Fibroblast of the aortic adventitia (primary cell): ENCODE measurements around the gene BICC1. TPM values are rescaled to one million over a fixed set of nuclear protein-coding genes. Genes with fewer than 3 reads are reported as not detected.

ENCODE experiments used
- DNase-seq: peaks from one replicate; pipeline ENCODE4 v3.0.0-alpha.2; 2010; ENCODE audit warnings: low read depth
- H3K4me3 ChIP-seq: 2 replicates; pipeline ENCODE4 v1.5.1; 2011; ENCODE audit warnings: low read depth, mild to moderate bottlenecking, control low read depth, low read length, moderate library complexity
- CTCF ChIP-seq: IDR thresholded peaks from 2 replicates; pipeline ENCODE4 v1.5.1; 2011; ENCODE audit warnings: mild to moderate bottlenecking, low read length, control low read depth, inconsistent platforms; ENCODE audit not compliant: insufficient read depth
- total RNA-seq: library from RNA; depleted of rRNA; stranded (reverse); fragments of >200 nt; gene quantifications from 2 replicates; pipeline ENCODE4 v1.2.3, GENCODE V29; 2012; ENCODE audit warnings: low replicate concordance

BICC1 gene
- total RNA-seq, 1 donor: 177 TPM

DNA sequence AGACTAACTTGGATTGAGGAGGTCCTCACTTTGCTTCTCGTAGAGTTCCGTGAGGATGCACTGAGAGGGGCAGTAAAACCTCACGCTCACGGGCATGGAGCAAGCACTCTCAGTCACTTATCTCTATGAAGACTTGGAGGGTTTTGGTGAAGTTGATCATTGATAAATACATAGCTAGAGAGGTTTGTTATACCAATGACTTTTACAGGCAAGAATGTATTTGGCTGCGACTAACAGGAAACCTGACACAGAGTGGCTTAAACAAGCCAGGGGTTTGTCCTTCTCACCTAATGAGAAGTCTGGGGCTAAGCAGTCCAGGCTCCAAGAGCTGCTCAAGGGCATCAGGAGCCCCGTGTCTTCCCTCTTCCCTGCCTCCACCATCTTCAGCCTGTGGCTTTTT lies 6.1 kb downstream of the BICC1 start:
- peak overlapping the region; percentile 45 for H3K4me3 ChIP-seq
- peak; percentile 48 for DNase-seq
- TF ChIP-seq CTCF: no peak

DNA sequence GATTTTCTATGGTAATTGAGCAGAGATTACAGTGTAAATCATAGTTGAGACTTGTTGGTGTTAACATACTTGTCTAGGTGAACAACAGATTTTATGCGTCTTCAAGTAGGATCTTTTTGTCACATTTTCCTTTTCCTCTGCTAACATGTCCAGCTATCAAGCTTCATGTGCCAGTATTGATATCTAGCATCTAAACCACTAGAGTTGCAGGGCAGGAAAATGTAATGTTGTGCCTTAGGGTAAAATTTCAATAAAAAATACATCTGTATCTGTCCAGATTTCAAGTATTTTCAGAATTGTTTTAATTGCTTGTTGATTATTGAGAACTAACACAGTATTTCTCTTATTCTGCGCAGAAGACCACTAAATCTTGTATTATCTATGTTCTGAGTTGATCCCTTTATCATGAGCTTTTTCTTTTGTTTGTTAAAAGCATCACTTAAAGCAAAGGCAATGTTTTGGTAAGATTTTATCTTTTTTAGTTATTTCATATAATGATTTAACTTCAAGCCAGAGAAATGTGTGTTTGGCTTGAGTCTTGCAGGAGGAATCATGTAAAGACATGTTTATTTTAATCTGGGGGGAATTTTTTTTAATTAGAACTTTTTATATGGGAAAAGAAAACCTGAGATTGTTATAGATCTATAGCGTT lies 16.5 kb downstream of the BICC1 start:
- no peak overlapping the region for H3K4me3 ChIP-seq
- DNase-seq: no peak
- TF ChIP-seq CTCF: no peak

GRCh38 chr10:58531084-58531695 lies 18.5 kb downstream of the BICC1 start:
- peak; percentile 86 for DNase-seq
- peak; percentile 82 for TF ChIP-seq CTCF
- H3K4me3 ChIP-seq: no peak overlapping the region

- H3K4me3 ChIP-seq: no peak overlapping the region
- no peak for TF ChIP-seq CTCF
- no peak for DNase-seq
Observed at GRCh38 chr10:58535311-58535710, 22.6 kb downstream of the BICC1 start.

GRCh38 chr10:58543141-58543540 lies 30.5 kb downstream of the BICC1 start:
- no peak for DNase-seq
- no peak for TF ChIP-seq CTCF
- no peak overlapping the region for H3K4me3 ChIP-seq

GRCh38 chr10:58544135-58544534 lies 31.5 kb downstream of the BICC1 start:
- peak; percentile 44 for DNase-seq
- H3K4me3 ChIP-seq: no peak overlapping the region
- no peak for TF ChIP-seq CTCF

DNA sequence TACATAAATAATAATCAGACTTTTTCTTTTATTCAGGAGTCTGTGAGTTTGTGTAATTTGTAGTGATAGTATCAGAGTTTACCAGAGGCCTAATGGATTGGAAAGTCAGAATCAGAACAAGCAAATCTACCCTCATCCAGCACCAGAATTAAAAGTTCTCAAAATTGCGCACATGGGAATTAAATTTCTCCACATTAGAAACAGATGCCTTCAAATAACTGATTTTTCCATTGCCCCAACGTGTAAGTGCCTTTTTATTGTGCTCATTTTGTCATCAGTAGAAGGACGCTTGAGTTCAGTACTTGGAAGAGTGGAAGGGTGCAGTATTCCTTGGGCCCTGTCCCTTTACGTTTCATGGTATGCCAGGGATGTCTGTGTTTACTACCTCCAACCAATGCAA lies 32.8 kb downstream of the BICC1 start:
- no peak for TF ChIP-seq CTCF

More for the DNA sequence above, 32.8 kb downstream of the BICC1 start:
- H3K4me3 ChIP-seq: no peak overlapping the region
- no peak for DNase-seq
